A549 treated with AZD9567 at 1 μM for 4 hours (cell line): ENCODE data around the gene UNC5B. TPM values are rescaled to one million over a fixed set of nuclear protein-coding genes. Genes with fewer than 3 reads are reported as not detected.

Experiments used
- total RNA-seq: library from RNA; stranded (reverse); fragments of 200-300 nt; extraction: Qiagen RNA extraction; gene quantifications from 5 replicates; pipeline ENCODE4 v1.2.3, GENCODE V29; 2022; ENCODE audit not compliant: insufficient read depth

Gene UNC5B
- total RNA-seq: 1.8 to 2.6 TPM (median 2.0 TPM) in 5 replicates

GRCh38 chr10:71212318-71213126, at the start of gene UNC5B:
TSS of gene UNC5B (plus strand) at chr10:71212570. CDS start at chr10:71212986, 416 bp downstream.

GRCh38 chr10:71319042-71319799, 106.9 kb downstream of the UNC5B start, which contains the start of gene SLC29A3:
TSS of gene SLC29A3 (plus strand) at chr10:71319259. CDS start at chr10:71319310, 51 bp downstream.

Other genes with a start within 250 kb of the UNC5B start
- 20.2 to 25.6 TPM (median 22.0 TPM) in 5 replicates for gene SLC29A3, start 106.7 kb downstream of the UNC5B start, total RNA-seq
- 1.4 to 3.0 TPM (median 2.7 TPM) in 5 replicates for gene CDH23, start 184.3 kb downstream of the UNC5B start, total RNA-seq